Panc1 (cell line): Measurements from ENCODE around the gene ADAMTS9. TPM values are rescaled to one million over a fixed set of nuclear protein-coding genes. Genes with fewer than 3 reads are reported as not detected.

ENCODE experiments used
- ATAC-seq: fragments of 200-7000 bp; cut with Tn5 transposase; 2 replicates; pipeline ENCODE4 v1.9.1; 2020; ENCODE audit warnings: mild to moderate bottlenecking, moderate library complexity
- BruUV-seq: library from RNA; stranded (reverse); fragments of 400-500 nt; replicated peaks from 2 replicates; lab custom pipeline; 2021; lab: Mats Ljungman, UMichigan
- CTCF ChIA-PET: fragments of 300-600 bp; sonication (Branson Sonifier 250); formaldehyde crosslinking; loops from one replicate; lab custom pipeline; 2022; ENCODE audit warnings: antibody characterized with exemption; lab: Charles Lee
- POLR2A ChIA-PET: fragments of 300-600 bp; sonication (Branson Sonifier 250); formaldehyde crosslinking; loops from one replicate; lab custom pipeline; 2022; ENCODE audit warnings: antibody characterized with exemption; lab: Charles Lee
- DNase-seq: peaks from one replicate; pipeline ENCODE4 v3.0.0-alpha.2; 2010; ENCODE audit warnings: low read depth, low spot score
- H3K27ac ChIP-seq: 2 replicates; pipeline ENCODE4 v1.5.1; 2011; ENCODE audit warnings: mild to moderate bottlenecking, low read length, inconsistent platforms
- H3K27me3 ChIP-seq: fragments of 200-500 bp; sonication (Bioruptor generic); 2 replicates; pipeline ENCODE4 v1.6.0; 2014; ENCODE audit warnings: low read length, inconsistent platforms; ENCODE audit not compliant: control insufficient read depth, insufficient read depth
- H3K36me3 ChIP-seq: fragments of 200-500 bp; sonication (Bioruptor generic); 2 replicates; pipeline ENCODE4 v1.5.1; 2014; ENCODE audit warnings: inconsistent platforms, mild to moderate bottlenecking, low read length, moderate library complexity; ENCODE audit not compliant: control insufficient read depth, insufficient read depth
- H3K4me1 ChIP-seq: 2 replicates; pipeline ENCODE4 v1.5.1; 2011; ENCODE audit warnings: inconsistent platforms, mild to moderate bottlenecking, low read length, moderate library complexity; ENCODE audit not compliant: control insufficient read depth, insufficient read depth
- H3K4me3 ChIP-seq, 2 experiments: 2 replicates each; pipeline ENCODE4 v1.5.1; 2011 to 2012; ENCODE audit warnings: low read depth in 2 of 2, low read length in 2 of 2, mild to moderate bottlenecking in 2 of 2, inconsistent platforms in 1 of 2, moderate library complexity in 1 of 2
- H3K9me3 ChIP-seq: fragments of 200-500 bp; sonication (Bioruptor generic); 2 replicates; pipeline ENCODE4 v1.5.1; 2014; ENCODE audit warnings: low read depth, mild to moderate bottlenecking, inconsistent platforms, low read length, moderate library complexity; ENCODE audit not compliant: control insufficient read depth, insufficient read depth
- POLR2AphosphoS5 ChIP-seq: IDR thresholded peaks from 2 replicates; pipeline ENCODE4 v1.6.1; 2012; ENCODE audit warnings: mild to moderate bottlenecking, low read depth, low read length, moderate library complexity
- SIN3A ChIP-seq: IDR thresholded peaks from 2 replicates; pipeline ENCODE4 v1.6.1; 2012; ENCODE audit warnings: low read depth, mild to moderate bottlenecking, low read length, moderate library complexity, borderline replicate concordance; ENCODE audit not compliant: insufficient read depth
- TCF7L2 ChIP-seq: IDR thresholded peaks from 2 replicates; pipeline ENCODE4 v1.6.1; 2011; ENCODE audit warnings: mild to moderate bottlenecking, low read depth, low read length, inconsistent platforms
- in situ Hi-C: cut with HindIII; loops from 2 replicates; pipeline ENCODE4 v1.10.0; 2016; ENCODE audit warnings: low sequenced_read_pairs, low pct_unique_long_range_greater_than_20kb
- intact Hi-C: fragments of 100-400 bp; cut with micrococcal nuclease; formaldehyde crosslinking; loops from one replicate; pipeline ENCODE4 v1.10.0; 2022; ENCODE audit not compliant: unreplicated experiment
- total RNA-seq: library from RNA; stranded (reverse); gene quantifications from one replicate; pipeline ENCODE4 v1.2.1, GENCODE V29; 2021; ENCODE audit not compliant: unreplicated experiment
- TF ChIP-seq, protein P1 (sequence below): fragments of 450-650 bp; IDR thresholded peaks from 2 replicates; pipeline ENCODE4 v1.5.1; 2017; ENCODE audit warnings: mild to moderate bottlenecking
- TF ChIP-seq, protein P2 (sequence below), 2 experiments: IDR thresholded peaks; 2 replicates each; pipeline ENCODE4 v1.6.1; 2011 to 2012; ENCODE audit warnings: low read depth in 2 of 2, control low read depth in 1 of 2, low read length in 1 of 2, mild to moderate bottlenecking in 1 of 2, moderate library complexity in 1 of 2; ENCODE audit not compliant: insufficient read depth in 1 of 2

The ADAMTS9 gene
- total RNA-seq, 1 experiment from 2014 or later, result 0.05 TPM

DNA sequence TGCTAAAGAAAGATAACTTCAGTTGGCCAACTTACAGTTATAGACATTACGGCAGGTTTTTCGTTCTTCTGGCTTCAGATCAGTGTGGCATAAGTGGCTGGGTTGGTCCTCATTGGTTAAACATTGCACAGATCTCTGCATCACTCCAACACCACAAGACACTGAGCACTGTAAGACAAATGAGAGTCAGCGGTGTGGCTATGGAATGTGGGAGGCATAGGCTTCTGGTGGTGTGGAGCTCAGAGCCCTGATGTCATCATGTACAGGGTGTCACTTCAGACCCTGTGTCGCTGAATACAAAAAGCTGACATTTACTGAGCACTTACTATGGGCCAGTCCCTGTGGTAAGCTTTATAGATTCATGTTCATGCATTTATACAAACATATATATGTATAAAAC, 146.0 kb downstream of the ADAMTS9 start:
- BruUV-seq, result no TSS peak
- TF ChIP-seq, protein P1, sequence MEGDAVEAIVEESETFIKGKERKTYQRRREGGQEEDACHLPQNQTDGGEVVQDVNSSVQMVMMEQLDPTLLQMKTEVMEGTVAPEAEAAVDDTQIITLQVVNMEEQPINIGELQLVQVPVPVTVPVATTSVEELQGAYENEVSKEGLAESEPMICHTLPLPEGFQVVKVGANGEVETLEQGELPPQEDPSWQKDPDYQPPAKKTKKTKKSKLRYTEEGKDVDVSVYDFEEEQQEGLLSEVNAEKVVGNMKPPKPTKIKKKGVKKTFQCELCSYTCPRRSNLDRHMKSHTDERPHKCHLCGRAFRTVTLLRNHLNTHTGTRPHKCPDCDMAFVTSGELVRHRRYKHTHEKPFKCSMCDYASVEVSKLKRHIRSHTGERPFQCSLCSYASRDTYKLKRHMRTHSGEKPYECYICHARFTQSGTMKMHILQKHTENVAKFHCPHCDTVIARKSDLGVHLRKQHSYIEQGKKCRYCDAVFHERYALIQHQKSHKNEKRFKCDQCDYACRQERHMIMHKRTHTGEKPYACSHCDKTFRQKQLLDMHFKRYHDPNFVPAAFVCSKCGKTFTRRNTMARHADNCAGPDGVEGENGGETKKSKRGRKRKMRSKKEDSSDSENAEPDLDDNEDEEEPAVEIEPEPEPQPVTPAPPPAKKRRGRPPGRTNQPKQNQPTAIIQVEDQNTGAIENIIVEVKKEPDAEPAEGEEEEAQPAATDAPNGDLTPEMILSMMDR, result no peak
- TF ChIP-seq SIN3A (no peak), TCF7L2 (no peak), POLR2AphosphoS5 (no peak)
- TF ChIP-seq, protein P2, sequence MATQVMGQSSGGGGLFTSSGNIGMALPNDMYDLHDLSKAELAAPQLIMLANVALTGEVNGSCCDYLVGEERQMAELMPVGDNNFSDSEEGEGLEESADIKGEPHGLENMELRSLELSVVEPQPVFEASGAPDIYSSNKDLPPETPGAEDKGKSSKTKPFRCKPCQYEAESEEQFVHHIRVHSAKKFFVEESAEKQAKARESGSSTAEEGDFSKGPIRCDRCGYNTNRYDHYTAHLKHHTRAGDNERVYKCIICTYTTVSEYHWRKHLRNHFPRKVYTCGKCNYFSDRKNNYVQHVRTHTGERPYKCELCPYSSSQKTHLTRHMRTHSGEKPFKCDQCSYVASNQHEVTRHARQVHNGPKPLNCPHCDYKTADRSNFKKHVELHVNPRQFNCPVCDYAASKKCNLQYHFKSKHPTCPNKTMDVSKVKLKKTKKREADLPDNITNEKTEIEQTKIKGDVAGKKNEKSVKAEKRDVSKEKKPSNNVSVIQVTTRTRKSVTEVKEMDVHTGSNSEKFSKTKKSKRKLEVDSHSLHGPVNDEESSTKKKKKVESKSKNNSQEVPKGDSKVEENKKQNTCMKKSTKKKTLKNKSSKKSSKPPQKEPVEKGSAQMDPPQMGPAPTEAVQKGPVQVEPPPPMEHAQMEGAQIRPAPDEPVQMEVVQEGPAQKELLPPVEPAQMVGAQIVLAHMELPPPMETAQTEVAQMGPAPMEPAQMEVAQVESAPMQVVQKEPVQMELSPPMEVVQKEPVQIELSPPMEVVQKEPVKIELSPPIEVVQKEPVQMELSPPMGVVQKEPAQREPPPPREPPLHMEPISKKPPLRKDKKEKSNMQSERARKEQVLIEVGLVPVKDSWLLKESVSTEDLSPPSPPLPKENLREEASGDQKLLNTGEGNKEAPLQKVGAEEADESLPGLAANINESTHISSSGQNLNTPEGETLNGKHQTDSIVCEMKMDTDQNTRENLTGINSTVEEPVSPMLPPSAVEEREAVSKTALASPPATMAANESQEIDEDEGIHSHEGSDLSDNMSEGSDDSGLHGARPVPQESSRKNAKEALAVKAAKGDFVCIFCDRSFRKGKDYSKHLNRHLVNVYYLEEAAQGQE (IDR thresholded peaks at IDR 0.05; ENCODE audit: insufficient read depth in 1 of 2, low read depth in 2 of 2, low read length in 1 of 2), result no peak
- in situ Hi-C loops, result no loop called here
- no peaks in the 10 kb centered on the region for H3K9me3 ChIP-seq
- no peaks in the 10 kb centered on the region; the same call in 1 of the 2 replicates for H3K27me3 ChIP-seq
- H3K27ac ChIP-seq, result no peak overlapping the region
- intact Hi-C loops, result no loop called here
- ATAC-seq (no peak), DNase-seq (no peak)
- no peaks in the 10 kb centered on the region for H3K36me3 ChIP-seq
- POLR2A ChIA-PET, result no interaction called here
- CTCF ChIA-PET, result interaction anchor here (0.6 kb wide), 1 partner anchor 1242 kb away, joined by 3 read pairs; no protein-coding TSS in a partner anchor
- H3K4me3 ChIP-seq, result no peak overlapping the region
- H3K4me1 ChIP-seq, result no peaks in the 10 kb centered on the region

DNA sequence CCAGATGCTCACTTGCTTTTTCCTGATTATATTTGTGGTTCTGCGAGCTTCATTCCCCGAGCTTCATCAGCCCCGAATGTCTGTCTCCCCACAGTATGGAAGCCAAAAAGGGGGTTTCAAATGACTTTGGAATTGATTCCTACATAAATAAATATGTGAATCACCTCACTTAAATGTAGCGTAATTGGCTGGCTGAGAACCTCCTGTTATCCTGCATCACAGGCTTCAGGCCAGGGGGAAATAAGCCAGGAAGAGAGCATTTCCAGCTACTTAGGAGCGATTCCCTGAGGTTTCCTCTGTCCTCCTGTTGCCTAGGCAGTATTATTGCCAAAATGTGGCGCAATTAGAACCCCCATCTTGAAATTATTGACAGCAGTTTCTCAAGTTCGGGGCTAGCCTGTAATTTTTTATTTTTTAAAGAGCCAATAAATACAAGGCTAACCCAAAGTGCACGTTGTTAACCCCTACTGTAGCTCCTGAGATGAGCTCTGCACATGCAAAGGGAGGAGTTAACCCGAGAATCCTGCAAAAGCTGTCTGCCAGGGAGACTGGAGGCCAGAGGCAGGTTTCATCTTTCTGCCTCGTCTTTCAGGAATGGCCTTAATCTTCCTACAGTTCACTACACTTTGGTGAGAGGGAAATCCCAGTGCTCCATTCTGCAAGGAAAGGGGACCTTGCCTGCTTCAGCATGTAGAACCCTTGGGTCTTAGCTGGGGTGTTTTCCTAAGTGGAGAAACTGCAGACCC, 148.2 kb downstream of the ADAMTS9 start:
- Histone ChIP-seq H3K4me1 (no peaks in the 10 kb centered on the region), H3K9me3 (no peaks in the 10 kb centered on the region), H3K4me3 (no peak overlapping the region), H3K36me3 (no peaks in the 10 kb centered on the region), H3K27me3 (peaks cover 3% of the 10 kb centered on the region), H3K27ac (no peak overlapping the region)
- TF ChIP-seq TCF7L2 (no peak), POLR2AphosphoS5 (no peak), SIN3A (no peak)
- TF ChIP-seq, protein P2 (IDR thresholded peaks at IDR 0.05; ENCODE audit: insufficient read depth in 1 of 2, low read depth in 2 of 2, low read length in 1 of 2), result no peak
- TF ChIP-seq, protein P1, result no peak
- in situ Hi-C loops, result no loop called here
- ChIA-PET POLR2A (no interaction called here), CTCF (no interaction called here)
- no peak for ATAC-seq
- no peak for DNase-seq
- intact Hi-C loops, result no loop called here
- BruUV-seq, result no TSS peak
